Germinal center (tissue), 1 donor: ENCODE results near the gene PAX2.

Source experiments
- DNase-seq: peaks from one replicate; pipeline ENCODE4 v3.0.0; 2012; ENCODE audit warnings: mixed read lengths, low spot score

The PAX2 gene

GRCh38 chr10:100878291-100878910 lies 133.0 kb downstream of the PAX2 start:
- peak; percentile 50 for DNase-seq
